ENCODE measurements around the gene PSMB10. TPM values are rescaled to one million over a fixed set of nuclear protein-coding genes. Genes with fewer than 3 reads are reported as not detected.

PSMB10 gene
- total RNA-seq, 1 experiment from 2014 or later: 24.5 TPM

DNA sequence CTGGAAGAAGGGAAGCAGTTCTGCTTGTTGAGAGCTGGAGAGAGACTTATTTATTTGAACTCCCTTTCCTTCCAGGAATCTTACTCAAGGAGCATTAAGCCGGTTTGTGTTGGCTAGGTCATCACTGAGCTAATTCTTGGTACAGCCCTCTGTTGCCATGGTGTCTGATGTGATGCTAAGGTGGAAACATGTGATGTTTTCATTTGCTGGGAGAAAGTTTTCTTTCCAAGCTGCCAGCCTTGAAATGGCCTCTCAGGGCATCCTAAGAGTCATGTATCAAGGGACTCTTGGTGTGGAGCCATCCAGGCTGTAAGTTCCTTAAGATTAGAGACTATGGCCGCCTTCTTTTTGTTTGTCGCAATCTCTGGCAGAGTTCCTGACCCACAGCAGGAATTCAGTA is 39.4 kb downstream of the PSMB10 start:
- Histone ChIP-seq H2AFZ (ENCODE audit: low read length) (no peak overlapping the region), H3K79me2 (ENCODE audit: insufficient read depth, low read length) (peaks cover 8% of the 10 kb centered on the region; the same call in 1 of the 2 replicates)
- TF ChIP-seq, protein P1, sequence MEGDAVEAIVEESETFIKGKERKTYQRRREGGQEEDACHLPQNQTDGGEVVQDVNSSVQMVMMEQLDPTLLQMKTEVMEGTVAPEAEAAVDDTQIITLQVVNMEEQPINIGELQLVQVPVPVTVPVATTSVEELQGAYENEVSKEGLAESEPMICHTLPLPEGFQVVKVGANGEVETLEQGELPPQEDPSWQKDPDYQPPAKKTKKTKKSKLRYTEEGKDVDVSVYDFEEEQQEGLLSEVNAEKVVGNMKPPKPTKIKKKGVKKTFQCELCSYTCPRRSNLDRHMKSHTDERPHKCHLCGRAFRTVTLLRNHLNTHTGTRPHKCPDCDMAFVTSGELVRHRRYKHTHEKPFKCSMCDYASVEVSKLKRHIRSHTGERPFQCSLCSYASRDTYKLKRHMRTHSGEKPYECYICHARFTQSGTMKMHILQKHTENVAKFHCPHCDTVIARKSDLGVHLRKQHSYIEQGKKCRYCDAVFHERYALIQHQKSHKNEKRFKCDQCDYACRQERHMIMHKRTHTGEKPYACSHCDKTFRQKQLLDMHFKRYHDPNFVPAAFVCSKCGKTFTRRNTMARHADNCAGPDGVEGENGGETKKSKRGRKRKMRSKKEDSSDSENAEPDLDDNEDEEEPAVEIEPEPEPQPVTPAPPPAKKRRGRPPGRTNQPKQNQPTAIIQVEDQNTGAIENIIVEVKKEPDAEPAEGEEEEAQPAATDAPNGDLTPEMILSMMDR (conservative IDR thresholded peaks at IDR 0.05): no peak

More for the DNA sequence above, 39.4 kb downstream of the PSMB10 start:
- H2BK12ac ChIP-seq (ENCODE audit: insufficient read length, low read depth, low read length): no peak overlapping the region
- H2BK120ac ChIP-seq (ENCODE audit: low read depth, low read length, poor library complexity, severe bottlenecking): no peak overlapping the region
- H2AK5ac ChIP-seq (ENCODE audit: insufficient read length, low read length): no peak overlapping the region
- H4K91ac ChIP-seq (ENCODE audit: insufficient read length, low read depth, low read length): no peak overlapping the region
- H3K9ac ChIP-seq (ENCODE audit: extremely low read depth, insufficient read length, low read length): no peak overlapping the region
- H2BK20ac ChIP-seq (ENCODE audit: low read depth, low read length, poor library complexity, severe bottlenecking): no peak overlapping the region
- Mint-ChIP-seq H3K4me1 (peaks cover 14 to 16% of the 10 kb centered on the region in 2 experiments), H3K27me3 (ENCODE audit: low read depth) (no peaks in the 10 kb centered on the region), H3K4me3 (peak overlapping the region in 1 of 2 experiments; percentile 38; a peak in 2 of 5 replicates), H3K36me3 (ENCODE audit: insufficient read depth in 1 of 3, low read depth in 3 of 3) (no peaks in the 10 kb centered on the region), H3K9me3 (no peaks in the 10 kb centered on the region), H3K27ac (peak overlapping the region in 1 of 3 experiments; percentile 5; a peak in 2 of 7 replicates)
- H3K23ac ChIP-seq (ENCODE audit: insufficient read length, low read depth, low read length): no peak overlapping the region
- no peak overlapping the region for H2BK15ac ChIP-seq (ENCODE audit: low read depth, low read length)
- no peak overlapping the region for H3K18ac ChIP-seq (ENCODE audit: insufficient read length, low read depth, low read length)
- peaks cover 7% of the 10 kb centered on the region for H3K79me1 ChIP-seq (ENCODE audit: insufficient read depth, low read depth, low read length, poor library complexity, severe bottlenecking)
- H3K56ac ChIP-seq (ENCODE audit: insufficient read length, low read depth, low read length): no peak overlapping the region
- no peak overlapping the region for H4K8ac ChIP-seq (replicated peaks; ENCODE audit: insufficient read length, low read depth, low read length)
- no peak overlapping the region for H3K4ac ChIP-seq (ENCODE audit: low read depth, low read length)
- no CpG with 5 or more reads among the region's 3 CpGs for WGBS (ENCODE audit: extremely low coverage, insufficient read length, low lambda C conversion rate)
- no peak overlapping the region for H3T11ph ChIP-seq (ENCODE audit: low read length)
- no peak overlapping the region for H4K5ac ChIP-seq (ENCODE audit: insufficient read length, low read depth, low read length)
- H3K14ac ChIP-seq (ENCODE audit: insufficient read depth, low read length): no peak overlapping the region
- no peak for DNase-seq
- no peak overlapping the region for H2BK5ac ChIP-seq (ENCODE audit: insufficient read length, low read length)
- H3K27me3 ChIP-seq (ENCODE audit: insufficient read depth, low read length): no peaks in the 10 kb centered on the region
- no peak overlapping the region for H3K4me2 ChIP-seq (ENCODE audit: insufficient read depth, insufficient read length, low read length)
- no peaks in the 10 kb centered on the region for H4K20me1 ChIP-seq (ENCODE audit: control insufficient read depth, insufficient read depth, insufficient read length)
- no peaks in the 10 kb centered on the region for H3K9me3 ChIP-seq (ENCODE audit: control insufficient read depth, low read depth, low read length)
- no peak overlapping the region for H3K27ac ChIP-seq (ENCODE audit: insufficient read length, low read depth, low read length)
- H3K23me2 ChIP-seq (ENCODE audit: insufficient read length, low read depth, low read length, poor library complexity, severe bottlenecking): peaks cover 6% of the 10 kb centered on the region
- no peaks in the 10 kb centered on the region for H3K4me1 ChIP-seq (ENCODE audit: insufficient read depth, low read length)
